ENCODE measurements around the gene GUCY1A2. TPM values are rescaled to one million over a fixed set of nuclear protein-coding genes. Genes with fewer than 3 reads are reported as not detected.

Gene GUCY1A2
- polyA plus RNA-seq, 1 donor (not counting 4 experiments of a cell fraction or from before 2014, with no cell fraction given): not detected

- no peak overlapping the region for H3K9ac ChIP-seq (ENCODE audit: control insufficient read depth, extremely low read depth, insufficient read depth, low read length)
- DNase-seq (ENCODE audit: low read depth, low spot score) (no peak), FAIRE-seq (no peak)
- H3K9me3 ChIP-seq (ENCODE audit: control insufficient read depth, low read depth, low read length): no peaks in the 10 kb centered on the region
- no peaks in the 10 kb centered on the region for H3K36me3 ChIP-seq (ENCODE audit: control insufficient read depth in 2 of 2, extremely low read depth in 1 of 2, insufficient read depth in 2 of 2, low read length in 2 of 2)
- dilution Hi-C loops (cut with MboI; ENCODE audit: extremely low pct_ligation_motif_present, low sequenced_read_pairs): no loop called here
- H3K27ac ChIP-seq (ENCODE audit: control insufficient read depth, insufficient read depth, low read length): no peak overlapping the region
- peak overlapping the region in 2 of 3 experiments; percentile 18 to 53 for H3K4me3 ChIP-seq (ENCODE audit: control insufficient read depth in 2 of 3, extremely low read depth in 1 of 3, insufficient read depth in 2 of 3, low read depth in 1 of 3, low read length in 3 of 3)
- peaks cover 29% of the 10 kb centered on the region for H3K27me3 ChIP-seq (ENCODE audit: control insufficient read depth, extremely low read depth, insufficient read depth, low read length)
- H4K20me1 ChIP-seq (ENCODE audit: control insufficient read depth, extremely low read depth, insufficient read depth, low read length): peaks cover 3% of the 10 kb centered on the region
- no peaks in the 10 kb centered on the region for H3K79me2 ChIP-seq (ENCODE audit: control insufficient read depth, insufficient read depth, low read length)
- peaks cover 9% of the 10 kb centered on the region for H3K4me1 ChIP-seq (ENCODE audit: control insufficient read depth, extremely low read depth, insufficient read depth, low read length)
- H2AFZ ChIP-seq (ENCODE audit: control insufficient read depth, low read length): no peak overlapping the region
- peak overlapping the region; percentile 64 for H3K4me2 ChIP-seq (ENCODE audit: control insufficient read depth, extremely low read depth, insufficient read depth, low read depth, low read length)
- H3K9me1 ChIP-seq (ENCODE audit: control insufficient read depth, extremely low read depth, insufficient read depth, low read length): no peaks in the 10 kb centered on the region
- peak; percentile 83 for TF ChIP-seq EZH2 (IDR thresholded peaks at IDR 0.05; ENCODE audit: low read length)
- TF ChIP-seq CTCF (optimal IDR thresholded peaks at IDR 0.05 in 1 of 3, IDR thresholded peaks at IDR 0.05 in 1 of 3, conservative IDR thresholded peaks at IDR 0.05 in 1 of 3; ENCODE audit: extremely low read depth in 1 of 3, insufficient read depth in 2 of 3, low read length in 3 of 3): no peak
Measured at GRCh38 chr11:107018902-107019493, 722 bp upstream of the GUCY1A2 start.

- no peak overlapping the region for H3K27ac ChIP-seq (ENCODE audit: control insufficient read depth, insufficient read depth, low read length)
- peak; percentile 93 for TF ChIP-seq EZH2 (IDR thresholded peaks at IDR 0.05; ENCODE audit: low read length)
- TF ChIP-seq CTCF (optimal IDR thresholded peaks at IDR 0.05 in 1 of 3, IDR thresholded peaks at IDR 0.05 in 1 of 3, conservative IDR thresholded peaks at IDR 0.05 in 1 of 3; ENCODE audit: extremely low read depth in 1 of 3, insufficient read depth in 2 of 3, low read length in 3 of 3): peak in 2 of 3 experiments; percentile 65 to 71
- H4K20me1 ChIP-seq (ENCODE audit: control insufficient read depth, extremely low read depth, insufficient read depth, low read length): peaks cover 3% of the 10 kb centered on the region
- DNase-seq (ENCODE audit: low read depth, low spot score) (no peak), FAIRE-seq (no peak)
- H3K4me2 ChIP-seq (ENCODE audit: control insufficient read depth, extremely low read depth, insufficient read depth, low read depth, low read length): peak overlapping the region; percentile 82
- no peaks in the 10 kb centered on the region for H3K9me3 ChIP-seq (ENCODE audit: control insufficient read depth, low read depth, low read length)
- peak overlapping the region; percentile 58 for H2AFZ ChIP-seq (ENCODE audit: control insufficient read depth, low read length)
- H3K36me3 ChIP-seq (ENCODE audit: control insufficient read depth in 2 of 2, extremely low read depth in 1 of 2, insufficient read depth in 2 of 2, low read length in 2 of 2): no peaks in the 10 kb centered on the region
- H3K79me2 ChIP-seq (ENCODE audit: control insufficient read depth, insufficient read depth, low read length): no peaks in the 10 kb centered on the region
- peaks cover 9% of the 10 kb centered on the region for H3K4me1 ChIP-seq (ENCODE audit: control insufficient read depth, extremely low read depth, insufficient read depth, low read length)
- dilution Hi-C loops (cut with MboI; ENCODE audit: extremely low pct_ligation_motif_present, low sequenced_read_pairs): no loop called here
- H3K27me3 ChIP-seq (ENCODE audit: control insufficient read depth, extremely low read depth, insufficient read depth, low read length): peaks cover 29% of the 10 kb centered on the region
- H3K9me1 ChIP-seq (ENCODE audit: control insufficient read depth, extremely low read depth, insufficient read depth, low read length): no peaks in the 10 kb centered on the region
- no peak overlapping the region for H3K9ac ChIP-seq (ENCODE audit: control insufficient read depth, extremely low read depth, insufficient read depth, low read length)
- peak overlapping the region; percentile 16 to 53 (median 46) for H3K4me3 ChIP-seq (ENCODE audit: control insufficient read depth in 2 of 3, extremely low read depth in 1 of 3, insufficient read depth in 2 of 3, low read depth in 1 of 3, low read length in 3 of 3)
Measured at GRCh38 chr11:107017433-107018218, 650 bp downstream of the GUCY1A2 start.

Measured in keratinocyte (primary cell).